GM23338 (cell line): ENCODE data around the gene MMP24OS. TPM values are rescaled to one million over a fixed set of nuclear protein-coding genes. Genes with fewer than 3 reads are reported as not detected.

Experiments used
- ATAC-seq: fragments of 200-7000 bp; cut with Tn5 transposase; 3 replicates; pipeline ENCODE4 v1.9.1; 2020
- DNase-seq: peaks from one replicate; pipeline ENCODE4 v3.0.0-alpha.2; 2015; ENCODE audit warnings: low spot score
- H2AFZ ChIP-seq: fragments of 200-600 bp; sonication (generic); 2 replicates; pipeline ENCODE4 v1.8.0; 2016; ENCODE audit warnings: antibody characterized with exemption, mild to moderate bottlenecking, moderate library complexity
- H3F3A ChIP-seq: fragments of 200-600 bp; sonication (generic); replicated peaks from 2 replicates; pipeline ENCODE4 v1.8.0; 2017; ENCODE audit warnings: antibody characterized with exemption, mixed run types, low read depth
- H3K27ac ChIP-seq: fragments of 200-600 bp; sonication (generic); 2 replicates; pipeline ENCODE4 v1.6.1; 2016; ENCODE audit warnings: low read depth
- H3K27me3 ChIP-seq: fragments of 200-600 bp; sonication (generic); 2 replicates; pipeline ENCODE4 v1.8.0; 2016; ENCODE audit warnings: mild to moderate bottlenecking, mixed run types, moderate library complexity; ENCODE audit not compliant: insufficient read depth
- H3K36me3 ChIP-seq: fragments of 200-600 bp; sonication (generic); 2 replicates; pipeline ENCODE4 v1.8.0; 2016; ENCODE audit warnings: mild to moderate bottlenecking; ENCODE audit not compliant: insufficient read depth
- H3K4me1 ChIP-seq: fragments of 200-600 bp; sonication (generic); 2 replicates; pipeline ENCODE4 v1.8.0; 2016; ENCODE audit warnings: mild to moderate bottlenecking, moderate library complexity; ENCODE audit not compliant: insufficient read depth
- H3K4me2 ChIP-seq: fragments of 200-600 bp; sonication (generic); 2 replicates; pipeline ENCODE4 v1.7.1; 2017; ENCODE audit warnings: mixed run types
- H3K4me3 ChIP-seq: fragments of 200-600 bp; sonication (generic); 2 replicates; pipeline ENCODE4 v1.6.1; 2016; ENCODE audit warnings: mixed run types
- H3K79me2 ChIP-seq: fragments of 200-600 bp; sonication (generic); replicated peaks from 2 replicates; pipeline ENCODE4 v1.8.0; 2017; ENCODE audit warnings: mild to moderate bottlenecking; ENCODE audit not compliant: insufficient read depth
- H3K9me2 ChIP-seq: fragments of 200-600 bp; sonication (generic); 2 replicates; pipeline ENCODE4 v1.8.0; 2017; ENCODE audit not compliant: insufficient read depth
- H4K20me1 ChIP-seq: fragments of 200-600 bp; sonication (generic); replicated peaks from 2 replicates; pipeline ENCODE4 v1.8.0; 2017; ENCODE audit warnings: mild to moderate bottlenecking; ENCODE audit not compliant: insufficient read depth
- H3K27ac Mint-ChIP-seq: 2 replicates; pipeline ENCODE4 v1.8.0; 2020; ENCODE audit warnings: inconsistent platforms, mild to moderate bottlenecking, moderate library complexity, mixed read lengths
- H3K27me3 Mint-ChIP-seq: 3 replicates; pipeline ENCODE4 v1.8.0; 2022; ENCODE audit warnings: low read depth, mild to moderate bottlenecking, moderate library complexity, mixed read lengths, inconsistent platforms; ENCODE audit not compliant: insufficient read depth, poor library complexity
- H3K36me3 Mint-ChIP-seq: 3 replicates; pipeline ENCODE4 v1.8.0; 2021; ENCODE audit warnings: low read depth, mild to moderate bottlenecking, inconsistent platforms, moderate library complexity, mixed read lengths
- H3K4me1 Mint-ChIP-seq: 3 replicates; pipeline ENCODE4 v1.8.0; 2020; ENCODE audit warnings: mild to moderate bottlenecking, inconsistent platforms, mixed read lengths
- H3K4me3 Mint-ChIP-seq: 3 replicates; pipeline ENCODE4 v1.8.0; 2021; ENCODE audit warnings: moderate library complexity, mild to moderate bottlenecking, inconsistent platforms, mixed read lengths
- H3K9me3 Mint-ChIP-seq: 3 replicates; pipeline ENCODE4 v1.8.0; 2020; ENCODE audit warnings: moderate library complexity, mild to moderate bottlenecking, inconsistent platforms, mixed read lengths
- CREB1 ChIP-seq: fragments of 250-450 bp; sonication (Bioruptor Pico); IDR thresholded peaks from 2 replicates; pipeline ENCODE4 v1.5.0; 2020; ENCODE audit warnings: low read depth, mild to moderate bottlenecking, moderate library complexity
- EZH2 ChIP-seq: fragments of 200-600 bp; sonication (generic); IDR thresholded peaks from one replicate; pipeline ENCODE4 v1.8.0; 2017; ENCODE audit warnings: antibody characterized with exemption, mild to moderate bottlenecking, low read depth; ENCODE audit not compliant: unreplicated experiment
- JUNB ChIP-seq: IDR thresholded peaks from one replicate; pipeline ENCODE4 v1.6.1; 2016; ENCODE audit warnings: antibody characterized with exemption; ENCODE audit not compliant: unreplicated experiment
- ZNF114 ChIP-seq: fragments of 250-450 bp; sonication (Bioruptor Pico); IDR thresholded peaks from 2 replicates; pipeline ENCODE4 v1.5.0; 2020; ENCODE audit warnings: mild to moderate bottlenecking, moderate library complexity
- ZNF462 ChIP-seq: fragments of 250-450 bp; sonication (Bioruptor Pico); IDR thresholded peaks from 2 replicates; pipeline ENCODE4 v1.5.0; 2020; ENCODE audit warnings: mild to moderate bottlenecking, moderate library complexity
- polyA plus RNA-seq: library from polyadenylated mRNA; unstranded; fragments of >200 nt; fragmentation: Nextera tagmentation; extraction: Ambion mirVana; gene quantifications from 2 replicates; pipeline ENCODE4 v1.2.1, GENCODE V29; 2016
- total RNA-seq: library from RNA; depleted of rRNA; stranded (reverse); fragments of >200 nt; shearing (Covaris generic); gene quantifications from 2 replicates; pipeline ENCODE4 v1.2.3, GENCODE V29; 2014

MMP24OS gene
- total and polyA plus RNA-seq, 2 experiments from 2014 or later: 10.5 to 25.4 TPM

DNA sequence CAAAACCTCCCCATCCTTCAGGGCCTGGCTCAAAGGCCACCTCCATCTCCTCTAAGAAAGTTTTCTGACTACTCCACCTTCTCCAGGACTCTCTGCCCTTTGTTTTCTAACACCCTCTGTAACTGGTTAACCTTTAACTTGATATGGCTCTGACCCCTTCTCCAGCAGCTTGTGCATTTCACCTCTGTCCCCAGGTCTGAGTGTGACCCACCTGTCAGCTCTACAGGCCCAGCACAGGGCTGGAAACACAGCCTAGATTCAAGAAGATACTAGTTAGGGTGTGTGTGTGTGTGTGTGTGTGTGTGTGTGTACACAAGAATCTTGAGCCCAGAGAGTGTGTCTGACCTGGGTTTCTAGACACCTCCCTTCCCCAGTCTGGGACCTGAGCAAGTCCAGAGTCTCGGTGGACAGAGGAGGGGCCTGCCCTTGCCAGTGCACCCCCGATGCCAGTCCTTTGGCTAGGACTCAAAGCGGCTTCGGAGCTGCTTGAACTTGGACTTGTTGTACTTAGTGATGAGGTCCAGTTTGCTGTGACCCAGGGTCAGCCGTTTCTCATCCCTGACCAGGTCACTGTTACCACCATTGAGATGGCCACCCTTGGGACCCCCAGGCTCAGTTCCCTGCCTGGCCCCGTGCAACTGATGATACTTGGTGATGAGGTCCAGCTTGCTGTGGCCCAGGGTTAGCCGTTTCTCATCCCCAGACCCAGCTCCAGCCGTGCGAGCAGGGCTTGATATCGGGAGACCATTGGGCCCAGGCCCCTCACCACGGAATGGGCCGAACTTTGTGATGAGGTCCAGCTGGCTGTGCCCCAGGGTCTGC, 8.4 kb upstream of the MMP24OS start:
- no peak for ATAC-seq
- H3K79me2 ChIP-seq: peaks cover 30% of the 10 kb centered on the region
- DNase-seq: no peak
- no peak overlapping the region for H2AFZ ChIP-seq
- peaks cover 6% of the 10 kb centered on the region; the same call in 1 of the 2 replicates for H3K4me1 ChIP-seq
- peaks cover 15% of the 10 kb centered on the region for H3K4me1 Mint-ChIP-seq
- H3F3A ChIP-seq: peaks cover 13% of the 10 kb centered on the region; the same call in 1 of the 2 replicates
- no peak overlapping the region for H3K27ac Mint-ChIP-seq
- H3K4me3 Mint-ChIP-seq: peak overlapping the region; percentile 91
- no peak for TF ChIP-seq ZNF462 (CRISPR knock-in tag)
- H4K20me1 ChIP-seq: peaks cover 16% of the 10 kb centered on the region; the same call in 1 of the 2 replicates
- no peaks in the 10 kb centered on the region for H3K9me2 ChIP-seq
- H3K9me3 Mint-ChIP-seq: no peaks in the 10 kb centered on the region; the same call in 2 of the 3 replicates
- peaks cover 20% of the 10 kb centered on the region for H3K27me3 Mint-ChIP-seq
- peaks cover 29% of the 10 kb centered on the region for H3K36me3 Mint-ChIP-seq
- peaks cover 14% of the 10 kb centered on the region for H3K36me3 ChIP-seq
- H3K27me3 ChIP-seq: no peaks in the 10 kb centered on the region
- H3K27ac ChIP-seq: no peak overlapping the region
- H3K4me2 ChIP-seq: no peak overlapping the region
- no peak overlapping the region for H3K4me3 ChIP-seq

- H3K27me3 Mint-ChIP-seq: peaks cover 14% of the 10 kb centered on the region
- H3K36me3 Mint-ChIP-seq: peaks cover 32% of the 10 kb centered on the region
- peaks cover 21% of the 10 kb centered on the region; the same call in 1 of the 2 replicates for H4K20me1 ChIP-seq
- no peak overlapping the region; the same call in 1 of the 2 replicates for H3K4me3 ChIP-seq
- no peak overlapping the region for H2AFZ ChIP-seq
- H3K27ac Mint-ChIP-seq: no peak overlapping the region
- peaks cover 34% of the 10 kb centered on the region for H3K79me2 ChIP-seq
- peaks cover 14% of the 10 kb centered on the region for H3K36me3 ChIP-seq
- H3K9me2 ChIP-seq: no peaks in the 10 kb centered on the region
- H3K27me3 ChIP-seq: no peaks in the 10 kb centered on the region
- ATAC-seq (no peak), DNase-seq (no peak)
- H3K4me1 ChIP-seq: peaks cover 6% of the 10 kb centered on the region; the same call in 1 of the 2 replicates
- H3K4me3 Mint-ChIP-seq: peak overlapping the region; percentile 91
- peak overlapping the region; percentile 87; the same call in 1 of the 2 replicates for H3K4me2 ChIP-seq
- no peaks in the 10 kb centered on the region; the same call in 2 of the 3 replicates for H3K9me3 Mint-ChIP-seq
- no peak overlapping the region for H3K27ac ChIP-seq
- H3K4me1 Mint-ChIP-seq: peaks cover 15% of the 10 kb centered on the region
- peaks cover 15% of the 10 kb centered on the region for H3F3A ChIP-seq
- TF ChIP-seq EZH2: no peak
- no peak for TF ChIP-seq ZNF114 (CRISPR knock-in tag)
- TF ChIP-seq CREB1 (CRISPR knock-in tag): no peak
- TF ChIP-seq ZNF462 (CRISPR knock-in tag): no peak
- no peak for TF ChIP-seq JUNB
These were observed 7.8 kb upstream of the MMP24OS start for GRCh38 chr20:35285806-35286076.
